Measurements from ENCODE around the gene LRRC36. TPM values are rescaled to one million over a fixed set of nuclear protein-coding genes. Genes with fewer than 3 reads are reported as not detected.
A peak's percentile ranks its signal among the peaks of the same experiment; 100 is the strongest.

LRRC36 gene
- polyA plus RNA-seq, 3 donors: 0.65 to 3.2 (median 1.8) TPM

GRCh38 chr16:67405336-67405735 is 78.7 kb downstream of the LRRC36 start:
- WGBS (ENCODE audit: insufficient coverage): 81% methylated on average over 5 of the region's 8 CpGs
- Mint-ChIP-seq H3K9me3 (peaks cover 0 to 2% (median 0%) of the 10 kb centered on the region in 7 donors), H3K4me1 (peaks cover 12% of the 10 kb centered on the region), H3K27me3 (ENCODE audit: low read depth in 3 of 3) (peaks cover 2 to 9% (median 7%) of the 10 kb centered on the region in 3 donors), H3K36me3 (no peaks in the 10 kb centered on the region), H3K27ac (no peak overlapping the region), H3K4me3 (no peak overlapping the region)
- DNase-seq: no peak
- H3K9me3 ChIP-seq (replicated peaks in 1 of 2; ENCODE audit: control insufficient read depth in 1 of 2, insufficient read depth in 1 of 2, low read length in 2 of 2): no peaks in the 10 kb centered on the region
- intact Hi-C loops (cut with micrococcal nuclease): loop anchor here in 1 of 2 donors (10.0 kb wide), 1 partner anchor 51 kb away; no protein-coding TSS in a partner anchor
- H4K20me1 ChIP-seq (ENCODE audit: insufficient read depth, low read length): no peaks in the 10 kb centered on the region
- no peak overlapping the region for H3K9ac ChIP-seq (ENCODE audit: insufficient read depth, low read length, poor library complexity, severe bottlenecking)
- peaks cover 10 to 12% of the 10 kb centered on the region in 2 donors for H3K4me1 ChIP-seq (ENCODE audit: control insufficient read depth in 1 of 2, insufficient read depth in 2 of 2, low read length in 2 of 2)
- H2AFZ ChIP-seq (ENCODE audit: insufficient read depth, low read depth, low read length, poor library complexity, severe bottlenecking): no peak overlapping the region
- H3K79me2 ChIP-seq (ENCODE audit: insufficient read depth, low read length): no peaks in the 10 kb centered on the region
- H3K4me3 ChIP-seq (replicated peaks in 1 of 3; ENCODE audit: low read depth in 2 of 3, low read length in 3 of 3): no peak overlapping the region
- H3K36me3 ChIP-seq (replicated peaks in 1 of 2; ENCODE audit: control insufficient read depth in 1 of 2, insufficient read depth in 2 of 2, low read length in 2 of 2): no peaks in the 10 kb centered on the region
- no peak overlapping the region for H3K27ac ChIP-seq (ENCODE audit: low read depth in 1 of 2, low read length in 2 of 2)
- TF ChIP-seq CTCF (IDR thresholded peaks at IDR 0.05): no peak
- H3K4me2 ChIP-seq (replicated peaks; ENCODE audit: extremely low read depth, low read length, poor library complexity, severe bottlenecking): no peak overlapping the region
- no peaks in the 10 kb centered on the region for H3K27me3 ChIP-seq (ENCODE audit: control insufficient read depth in 2 of 2, insufficient read depth in 2 of 2, low read length in 2 of 2)

GRCh38 chr16:67406111-67406971 is 79.7 kb downstream of the LRRC36 start:
- Histone ChIP-seq H4K20me1 (ENCODE audit: insufficient read depth, low read length) (no peaks in the 10 kb centered on the region), H3K27me3 (ENCODE audit: control insufficient read depth in 2 of 2, insufficient read depth in 2 of 2, low read length in 2 of 2) (no peaks in the 10 kb centered on the region), H3K36me3 (replicated peaks in 1 of 2; ENCODE audit: control insufficient read depth in 1 of 2, insufficient read depth in 2 of 2, low read length in 2 of 2) (no peaks in the 10 kb centered on the region), H3K4me2 (replicated peaks; ENCODE audit: extremely low read depth, low read length, poor library complexity, severe bottlenecking) (no peak overlapping the region), H3K27ac (ENCODE audit: low read depth in 1 of 2, low read length in 2 of 2) (no peak overlapping the region), H3K9ac (ENCODE audit: insufficient read depth, low read length, poor library complexity, severe bottlenecking) (no peak overlapping the region), H3K4me1 (ENCODE audit: control insufficient read depth in 1 of 2, insufficient read depth in 2 of 2, low read length in 2 of 2) (peaks cover 10 to 12% of the 10 kb centered on the region in 2 donors), H3K79me2 (ENCODE audit: insufficient read depth, low read length) (no peaks in the 10 kb centered on the region), H3K4me3 (replicated peaks in 1 of 3; ENCODE audit: low read depth in 2 of 3, low read length in 3 of 3) (no peak overlapping the region), H2AFZ (ENCODE audit: insufficient read depth, low read depth, low read length, poor library complexity, severe bottlenecking) (no peak overlapping the region), H3K9me3 (replicated peaks in 1 of 2; ENCODE audit: control insufficient read depth in 1 of 2, insufficient read depth in 1 of 2, low read length in 2 of 2) (no peaks in the 10 kb centered on the region)
- Mint-ChIP-seq H3K9me3 (peaks cover 0 to 2% (median 0%) of the 10 kb centered on the region in 7 donors), H3K4me3 (no peak overlapping the region), H3K27ac (no peak overlapping the region), H3K4me1 (peaks cover 12% of the 10 kb centered on the region), H3K27me3 (ENCODE audit: low read depth in 3 of 3) (peaks cover 0 to 9% (median 7%) of the 10 kb centered on the region in 3 donors), H3K36me3 (no peaks in the 10 kb centered on the region)
- TF ChIP-seq CTCF (IDR thresholded peaks at IDR 0.05): no peak
- peak in 1 of 3 donors; percentile 8 for DNase-seq
- intact Hi-C loops (cut with micrococcal nuclease): loop anchor here in 1 of 2 donors (10.0 kb wide), 1 partner anchor 52 kb away; no protein-coding TSS in a partner anchor
- WGBS (ENCODE audit: insufficient coverage): 94% methylated on average over 12 of the region's 18 CpGs
